NOMO-1 treated with dmso at 0.1 percent for 144 hours (cell line): ENCODE measurements around the gene MAP3K20.

Source experiments
- DNase-seq: peaks from one replicate; lab custom pipeline; 2025; ENCODE audit not compliant: unreplicated experiment; lab: John Stamatoyannopoulos, UW

MAP3K20 gene

DNA sequence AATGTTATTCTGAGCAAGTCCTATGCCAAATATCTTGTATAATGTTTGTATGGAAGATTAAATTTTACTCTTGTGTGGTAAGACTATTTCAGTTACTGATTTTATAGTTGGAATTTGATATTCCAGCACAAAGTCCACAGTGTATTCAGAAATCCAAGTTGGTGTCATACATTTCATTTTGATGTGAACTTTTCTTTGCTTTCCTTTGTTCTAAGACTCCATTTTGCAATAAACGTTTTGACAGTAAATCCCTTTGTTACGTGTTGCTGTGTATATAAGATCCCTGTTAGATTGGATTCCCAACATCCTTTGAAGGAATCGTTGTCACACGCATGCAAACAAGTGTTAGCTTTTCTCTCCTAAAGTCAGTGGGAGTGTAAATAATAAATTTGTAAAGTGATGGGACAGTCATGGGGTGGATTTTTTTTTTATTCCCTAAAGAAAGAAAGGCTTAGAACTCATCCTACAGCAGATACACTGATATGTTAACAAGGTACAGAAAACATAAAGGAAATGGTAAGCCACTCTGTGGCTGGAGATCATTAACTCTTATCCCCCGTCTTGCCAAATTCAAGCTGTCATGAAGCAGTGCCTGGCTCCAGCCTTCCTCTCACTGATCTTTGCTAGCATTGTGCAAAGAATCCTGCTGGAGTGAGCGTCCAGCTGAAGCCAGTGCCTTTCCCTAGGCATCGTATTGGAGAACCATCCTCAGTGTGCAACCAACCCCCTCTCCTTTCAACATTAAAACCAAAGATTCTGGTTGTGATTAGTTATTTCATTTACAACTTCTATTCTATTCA lies 151.5 kb downstream of the MAP3K20 start:
- DNase-seq, result no peak

DNA sequence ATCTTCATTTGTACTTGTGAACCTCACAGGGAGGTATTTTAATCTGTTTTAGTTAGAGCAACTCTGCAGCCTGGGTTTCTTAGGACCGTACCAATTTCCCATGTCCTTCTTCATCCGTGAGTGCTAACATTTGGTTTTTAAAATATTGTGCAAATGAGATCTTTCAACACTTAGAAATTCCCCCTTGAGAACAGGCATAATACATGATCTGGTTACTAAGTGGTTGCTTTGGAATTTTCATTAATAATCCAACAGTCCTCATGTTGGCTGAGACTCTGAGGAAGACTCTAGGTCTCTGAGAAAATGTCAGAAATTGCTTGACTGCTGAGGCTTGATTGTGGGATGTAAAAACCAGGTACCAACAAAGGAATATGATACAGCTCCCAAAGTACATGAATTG lies 153.4 kb downstream of the MAP3K20 start:
- DNase-seq, result no peak

DNA sequence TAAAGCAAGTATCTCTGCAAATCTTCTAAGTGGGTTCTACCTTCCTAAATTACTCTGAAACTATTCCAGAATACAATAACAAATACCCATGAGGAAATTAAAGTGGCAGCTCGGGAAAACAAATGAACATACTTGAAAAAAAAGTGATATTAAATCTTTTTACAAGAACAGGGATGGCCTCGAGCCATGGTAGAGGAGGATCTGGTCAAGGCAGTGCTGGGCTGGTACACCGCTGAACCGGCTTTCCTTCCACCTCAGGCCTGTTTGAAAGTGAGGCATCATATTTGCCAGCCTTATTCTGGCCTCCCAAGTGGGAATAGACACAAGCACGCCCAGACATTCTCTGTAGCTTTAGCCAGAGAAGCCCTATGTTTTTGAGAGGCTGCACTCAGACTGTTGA lies 154.5 kb downstream of the MAP3K20 start:
- DNase-seq, result no peak

DNA sequence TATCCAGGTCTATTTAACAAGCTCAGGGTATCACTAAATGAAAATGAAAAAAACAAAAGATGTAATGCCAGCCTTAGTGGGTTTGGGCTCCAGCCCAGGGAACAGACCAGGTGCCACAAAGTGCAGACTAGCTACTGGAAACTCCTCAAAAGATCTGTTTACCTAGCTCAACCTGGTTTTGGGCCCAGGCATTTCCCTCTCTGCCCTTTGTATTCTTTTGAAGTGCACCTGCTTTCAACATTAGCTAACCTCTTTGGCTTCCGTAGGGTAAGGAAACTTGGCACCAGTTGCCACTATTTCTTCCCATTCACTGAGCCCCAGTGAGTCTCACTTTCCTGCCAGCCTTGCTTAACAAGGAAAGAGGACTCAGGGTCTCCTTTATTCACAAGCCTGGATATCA lies 155.4 kb downstream of the MAP3K20 start:
- DNase-seq, result no peak

DNA sequence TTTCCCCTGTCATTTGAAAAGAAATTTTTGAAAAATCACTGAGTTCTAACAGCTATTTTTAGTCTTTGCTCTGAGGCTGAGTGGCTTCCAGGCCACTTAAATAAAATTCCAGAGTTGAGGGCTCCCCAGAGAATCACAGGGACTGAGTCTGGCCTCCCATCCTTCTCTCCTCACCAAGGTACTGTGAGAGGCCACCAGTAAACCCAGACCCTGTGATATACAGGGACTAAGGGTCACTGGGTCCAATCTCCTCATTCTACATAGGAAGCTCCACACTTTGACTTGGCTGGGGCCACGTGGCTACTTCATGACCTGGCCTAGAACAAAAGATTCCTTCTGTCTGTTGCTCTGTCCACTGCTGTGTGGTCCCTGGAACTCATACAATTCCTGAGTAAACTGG lies 155.8 kb downstream of the MAP3K20 start:
- DNase-seq, result no peak

DNA sequence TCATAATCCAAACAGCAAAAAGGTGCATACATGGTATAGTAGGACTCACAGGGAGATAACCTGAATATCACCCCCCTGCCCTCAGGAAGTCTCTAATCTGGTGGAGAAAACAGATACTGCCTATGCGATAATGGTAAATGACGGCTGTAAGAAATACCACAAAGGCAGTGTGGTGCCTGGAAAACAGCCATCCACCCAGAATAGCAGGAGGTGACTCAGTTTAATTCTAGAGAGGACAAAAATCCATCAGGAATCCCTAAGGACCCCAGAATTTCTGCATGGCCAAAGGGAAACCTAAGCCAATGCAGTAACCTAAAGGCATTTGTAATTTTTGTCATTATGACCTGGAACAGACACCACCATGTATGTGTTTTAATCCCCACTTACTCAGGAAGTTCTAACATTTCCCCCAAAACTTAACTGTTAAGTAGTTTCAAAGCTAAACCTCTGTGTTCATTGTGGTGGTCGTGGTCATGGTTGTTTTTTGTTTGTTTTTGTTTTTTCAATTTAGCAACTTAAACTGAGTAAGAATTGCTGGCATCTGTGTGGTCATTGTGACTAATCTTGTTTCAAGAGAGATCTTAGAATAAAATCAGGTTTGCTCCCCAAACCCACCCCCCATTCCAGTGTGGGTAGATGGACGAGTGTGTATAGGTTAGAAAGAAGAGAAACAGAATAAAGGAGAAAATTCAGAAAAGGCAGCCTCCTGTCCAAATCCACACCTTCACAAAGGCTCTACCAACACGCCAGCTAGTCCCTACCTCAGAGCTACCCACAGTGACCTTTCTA lies 157.5 kb downstream of the MAP3K20 start:
- DNase-seq, result no peak

DNA sequence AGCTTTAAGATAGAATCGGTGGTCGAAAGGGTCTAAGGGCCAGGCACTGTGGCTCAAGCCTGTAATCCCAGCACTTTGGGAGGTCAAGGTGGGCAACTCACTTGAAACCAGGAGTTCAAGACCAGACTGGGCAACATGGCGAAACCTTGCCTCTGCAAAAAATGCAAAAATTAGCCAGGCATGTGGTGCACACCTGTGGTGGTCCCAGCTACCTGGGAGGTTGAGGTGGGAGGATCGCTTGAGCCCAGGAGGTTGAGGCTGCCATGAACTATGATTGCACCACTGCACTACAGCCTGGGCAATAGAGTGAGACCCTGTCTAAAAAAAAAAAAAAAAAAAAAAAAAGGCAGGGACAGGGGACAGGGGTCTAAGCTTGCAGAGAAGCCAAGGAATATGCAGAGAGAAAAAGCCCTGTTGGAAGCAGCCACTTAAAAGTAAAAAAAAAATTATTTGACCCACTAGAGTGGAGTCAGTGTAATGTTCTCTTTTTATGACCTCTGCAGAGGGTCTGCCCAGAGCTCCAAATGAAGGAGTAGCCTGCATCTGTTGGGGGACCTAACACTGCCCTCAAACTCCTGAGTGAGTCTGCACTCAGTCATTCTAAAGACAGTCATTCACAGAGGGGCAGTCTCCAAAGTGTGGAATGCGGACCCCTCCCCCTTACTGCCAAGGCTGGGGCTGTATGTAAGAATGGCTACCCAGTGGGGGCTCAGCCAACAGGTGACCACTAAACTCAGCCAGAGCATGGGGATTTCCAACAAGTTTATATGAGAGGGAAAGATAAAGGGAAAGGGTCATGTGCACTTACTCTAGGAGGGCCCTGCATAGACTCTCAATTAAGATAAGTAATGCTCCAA lies 160.5 kb downstream of the MAP3K20 start:
- DNase-seq, result no peak

DNA sequence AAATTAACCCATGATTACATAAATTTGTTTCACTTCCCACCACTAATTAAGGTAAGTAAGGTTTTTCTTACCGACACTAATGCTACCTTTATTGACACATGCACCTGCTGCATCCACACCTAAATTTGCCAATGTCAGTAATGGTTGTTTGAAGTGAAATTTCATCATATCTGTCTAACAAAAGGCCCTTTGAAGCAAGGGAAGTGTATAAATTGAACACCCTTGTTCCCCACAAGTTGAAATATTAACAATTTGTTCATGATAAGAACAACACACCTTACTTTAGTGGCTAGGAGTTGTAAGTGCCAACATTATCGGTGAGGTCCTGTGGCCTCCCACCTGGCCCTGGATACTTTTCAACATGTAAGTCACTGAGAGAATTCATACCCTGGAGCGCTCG lies 162.7 kb downstream of the MAP3K20 start:
- no peak for DNase-seq

DNA sequence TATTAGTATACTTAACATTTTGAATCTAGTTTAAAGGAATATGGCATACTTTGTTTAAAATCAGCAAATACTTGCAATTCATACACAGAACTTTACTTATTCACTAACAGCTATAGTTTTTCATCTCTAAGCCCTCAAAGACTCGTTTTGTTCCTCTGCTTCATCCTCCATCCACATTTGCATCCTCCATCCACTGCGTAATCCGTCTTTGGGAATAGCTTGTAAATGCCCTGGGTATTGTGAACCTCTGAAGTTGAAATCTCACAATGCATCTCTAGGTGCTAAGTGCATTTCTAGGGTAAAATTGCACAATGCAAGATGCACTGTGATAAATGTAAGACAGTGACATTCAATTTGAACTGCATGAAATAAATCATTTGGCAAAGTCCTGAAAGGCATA lies 163.2 kb downstream of the MAP3K20 start:
- DNase-seq, result no peak

DNA sequence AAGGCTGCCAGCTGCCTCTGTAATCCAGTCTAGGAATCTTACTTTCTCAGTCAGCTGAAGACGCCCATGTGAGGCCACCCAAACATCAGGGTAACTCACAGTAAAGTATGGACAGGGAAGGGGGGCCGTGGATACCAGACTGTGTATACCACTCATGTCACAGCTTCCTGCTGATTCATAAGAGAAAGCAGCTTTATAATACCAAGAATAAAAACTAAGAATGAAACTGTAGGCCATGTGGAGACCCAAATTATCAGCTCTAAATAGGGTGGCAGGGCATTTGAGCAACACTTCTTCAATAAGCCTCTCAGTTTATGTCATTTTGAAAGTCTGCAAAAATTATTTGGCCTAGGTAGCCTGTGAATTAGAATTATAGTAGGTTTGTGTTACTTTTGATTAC lies 164.0 kb downstream of the MAP3K20 start:
- DNase-seq, result no peak

DNA sequence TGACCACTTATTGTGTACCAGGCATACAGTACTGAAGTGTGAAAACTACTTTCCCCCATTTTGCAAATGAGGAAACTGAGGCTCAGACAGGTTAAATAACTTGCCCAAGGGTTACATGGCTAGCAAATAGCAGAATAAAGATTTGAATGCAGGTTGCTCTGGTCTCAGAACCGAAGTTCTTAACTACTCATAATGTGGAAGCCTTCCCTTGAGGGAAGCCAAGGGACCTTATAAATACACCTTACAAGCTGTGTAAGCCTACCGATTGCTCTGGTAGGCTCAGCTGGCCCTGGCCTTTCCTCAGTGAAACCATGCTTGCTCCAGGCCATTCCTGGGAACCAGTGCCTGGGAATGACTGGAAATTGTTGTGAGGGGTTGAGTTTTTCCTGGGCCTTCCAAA lies 164.4 kb downstream of the MAP3K20 start:
- DNase-seq, result no peak

DNA sequence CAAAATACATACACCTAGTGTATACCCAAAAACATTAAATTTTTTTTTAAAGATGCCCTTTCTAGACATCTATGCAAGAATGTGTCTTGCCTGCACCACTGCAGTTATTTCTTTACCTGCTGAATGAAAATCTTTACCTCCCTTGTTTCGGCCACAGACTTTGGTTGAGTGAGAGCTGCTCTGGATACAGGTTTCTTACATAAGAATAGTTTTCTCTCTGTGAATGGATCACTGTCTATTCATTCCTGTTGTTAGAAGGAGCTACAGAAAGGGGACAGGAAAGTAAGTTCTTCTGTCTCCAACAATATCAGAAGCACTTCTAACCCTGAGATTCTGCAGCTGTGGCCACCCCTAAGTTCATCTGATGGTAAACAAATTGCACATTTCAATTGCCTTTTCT lies 166.0 kb downstream of the MAP3K20 start:
- DNase-seq, result no peak

DNA sequence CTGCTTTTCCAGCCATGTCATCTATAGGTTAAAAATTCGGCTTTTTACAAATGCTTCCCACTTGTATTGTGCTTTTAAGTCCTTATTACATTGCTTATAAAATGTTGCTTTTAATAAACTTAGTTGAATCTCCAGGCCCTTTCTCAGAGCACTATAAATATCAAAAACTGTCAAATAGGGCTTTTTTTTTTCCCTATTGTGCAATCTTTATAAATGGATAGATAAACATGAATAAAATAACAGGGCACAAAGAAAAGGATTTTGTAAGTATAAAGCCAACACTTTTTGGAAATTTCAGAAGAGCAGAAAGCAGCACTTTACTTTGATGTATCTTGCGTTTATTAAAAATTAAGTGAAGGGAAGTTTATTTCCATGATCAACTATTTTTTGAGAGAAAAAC lies 171.5 kb downstream of the MAP3K20 start:
- DNase-seq, result no peak

DNA sequence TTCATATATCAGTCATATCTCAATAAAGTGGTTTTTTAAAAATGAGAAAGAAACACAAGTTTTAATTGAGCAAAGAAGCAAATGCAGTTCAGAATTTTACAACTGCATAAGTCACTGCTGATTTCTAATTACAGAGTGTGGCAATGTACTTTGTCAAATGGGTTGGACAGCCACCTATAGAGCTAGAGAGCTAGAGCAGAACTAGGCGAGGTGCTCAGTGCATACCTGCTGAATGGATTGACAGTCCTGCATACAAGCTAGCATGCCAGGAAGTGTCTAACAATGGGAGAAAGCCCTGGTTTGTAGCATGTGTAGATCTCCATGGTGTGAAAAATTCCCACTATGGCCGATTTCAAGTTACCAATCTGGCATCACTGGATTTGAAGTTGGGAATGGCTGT lies 172.7 kb downstream of the MAP3K20 start:
- DNase-seq, result no peak

DNA sequence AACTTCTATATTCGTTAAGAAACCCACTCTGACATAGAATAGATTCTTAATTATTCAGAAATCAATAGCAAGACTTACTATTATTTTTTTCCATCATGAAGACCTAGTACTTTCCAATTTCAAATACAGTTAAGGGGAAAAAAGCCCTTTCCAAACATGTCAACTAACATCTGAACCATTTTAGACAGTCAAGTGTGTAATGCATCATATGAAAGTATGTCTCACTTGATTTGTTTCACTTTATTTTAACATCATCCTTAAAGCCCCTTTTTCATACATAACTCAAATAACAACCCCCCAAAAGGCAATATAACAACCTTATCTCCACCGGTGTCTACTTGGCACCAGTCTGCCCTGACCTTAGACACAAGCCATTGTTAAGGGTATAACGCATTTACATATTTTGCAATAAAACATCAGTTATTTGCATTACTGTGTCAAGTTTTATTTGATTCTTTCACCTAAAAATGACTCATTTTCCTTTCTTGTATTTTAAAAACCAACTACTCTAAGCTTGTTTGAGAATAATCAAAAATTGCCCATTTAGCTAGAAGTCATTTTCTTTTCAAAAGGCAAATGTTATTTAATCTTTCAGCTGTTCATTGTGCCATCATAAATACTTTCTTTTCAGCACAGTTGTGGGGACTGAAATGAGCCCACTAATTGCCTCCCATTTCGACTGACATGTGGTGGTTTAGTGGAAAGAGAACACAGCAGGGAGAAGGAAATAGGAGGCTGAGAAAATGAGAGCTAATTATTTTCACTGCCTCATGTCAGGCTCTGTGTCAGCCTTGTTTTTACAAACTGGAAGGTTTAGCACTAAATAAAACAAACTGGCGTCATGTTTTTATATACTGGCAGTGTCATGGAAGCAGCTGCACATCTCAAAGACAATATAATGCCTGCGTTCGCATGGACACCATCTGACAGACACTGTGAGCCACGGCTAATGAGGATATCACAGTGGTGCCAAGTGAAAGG lies 174.3 kb downstream of the MAP3K20 start:
- DNase-seq, result no peak

DNA sequence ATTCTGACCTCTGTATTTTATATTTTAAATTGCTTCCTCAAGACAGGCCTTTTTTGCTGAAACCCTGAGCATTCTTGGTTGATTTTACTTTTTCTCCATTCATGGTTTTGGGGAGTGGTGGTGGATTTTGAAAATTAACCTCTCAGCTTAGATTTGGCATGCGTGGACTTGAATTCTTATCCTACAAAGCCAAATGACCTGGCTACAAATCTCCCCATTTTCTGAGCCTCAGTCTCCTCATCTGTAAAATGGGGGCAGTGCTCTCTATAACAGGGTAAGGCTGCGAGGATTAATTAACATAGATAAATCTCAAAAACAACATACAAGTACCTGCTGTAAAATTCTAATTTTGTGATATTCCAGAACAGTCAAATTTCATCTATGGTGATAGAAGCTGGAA lies 175.6 kb downstream of the MAP3K20 start:
- no peak for DNase-seq

DNA sequence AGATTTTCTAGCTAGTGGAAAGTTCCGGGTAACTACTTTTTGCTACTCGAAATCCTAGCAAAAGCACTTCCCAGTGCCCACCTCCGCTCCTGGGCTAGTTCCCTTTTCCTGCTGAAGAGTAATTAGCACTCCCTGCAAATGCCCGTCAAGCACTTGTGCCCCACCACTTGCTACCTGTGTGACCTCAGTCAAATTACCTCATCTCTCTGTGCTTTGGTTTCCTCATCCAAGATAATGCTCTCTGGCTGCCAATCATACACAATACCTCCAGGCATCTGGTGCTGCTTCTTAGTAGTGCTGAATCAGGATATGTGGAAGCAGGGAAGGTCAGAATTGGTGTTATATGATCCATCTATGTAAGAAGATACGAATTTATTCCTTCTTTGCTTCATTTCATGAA lies 176.9 kb downstream of the MAP3K20 start:
- no peak for DNase-seq

DNA sequence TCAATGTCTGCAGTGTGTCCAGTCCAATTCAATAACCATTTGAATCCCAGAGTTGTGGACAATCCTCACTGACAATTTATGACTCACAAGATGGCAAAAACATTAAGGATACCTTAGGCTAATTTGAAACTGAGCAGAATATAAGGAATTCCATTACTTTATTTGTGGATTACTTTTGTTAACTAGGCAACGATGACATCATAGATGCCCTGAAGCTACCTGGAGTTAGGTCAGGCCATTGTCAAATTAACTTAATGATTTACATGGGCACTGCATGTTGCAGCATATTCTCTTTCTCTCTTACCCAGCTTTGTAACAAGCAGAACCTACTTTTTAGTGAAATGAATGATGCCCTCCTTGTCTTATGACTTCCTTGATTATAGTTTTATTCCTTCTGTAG lies 179.0 kb downstream of the MAP3K20 start:
- no peak for DNase-seq

DNA sequence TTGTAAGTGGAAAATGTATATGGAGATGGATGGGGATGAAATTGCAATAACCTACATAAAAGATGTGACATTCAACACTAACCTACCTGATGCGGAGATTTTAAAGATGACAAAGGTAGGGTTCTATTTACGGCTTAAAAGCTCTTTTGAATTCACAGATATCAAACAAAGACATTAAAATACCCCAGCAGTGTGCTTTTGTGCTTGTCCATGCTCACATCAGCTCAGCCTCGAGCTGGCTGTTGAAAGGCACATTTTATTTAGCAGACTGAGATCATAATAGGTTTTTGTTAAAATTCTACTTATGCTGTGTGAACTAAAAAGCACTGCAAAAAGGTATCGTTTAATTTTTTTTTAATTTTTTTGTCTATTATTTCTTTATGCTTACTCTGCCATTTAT lies 183.1 kb downstream of the MAP3K20 start:
- no peak for DNase-seq

DNA sequence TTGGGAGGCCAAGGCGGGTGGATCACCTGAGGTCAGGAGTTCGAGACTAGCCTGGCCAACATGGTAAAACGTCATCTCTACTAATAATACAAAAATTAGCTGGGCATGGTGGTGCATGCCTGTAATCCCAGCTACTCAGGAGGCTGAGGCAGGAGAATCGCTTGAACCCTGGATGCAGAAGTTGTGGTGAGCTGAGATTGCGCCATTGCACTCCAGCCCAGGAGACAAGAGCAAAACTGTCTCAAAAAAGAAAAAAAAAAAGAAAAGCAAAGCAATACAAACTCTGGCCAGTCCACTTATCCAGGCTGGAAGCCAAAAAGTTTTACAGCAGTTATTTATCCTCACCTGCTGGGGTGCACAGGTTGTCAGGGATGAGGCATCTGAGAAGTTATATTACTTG lies 186.7 kb downstream of the MAP3K20 start:
- DNase-seq, result peak; percentile 41
